Inflammatory macrophage treated with lipopolysaccharide for 1 hour (primary cell): Measurements from ENCODE around the gene GDA.

ENCODE experiments used
- DNase-seq, 2 donors: peaks; one replicate each; pipeline ENCODE4 v3.0.0-alpha.2; 2020 to 2022

The GDA gene

DNA sequence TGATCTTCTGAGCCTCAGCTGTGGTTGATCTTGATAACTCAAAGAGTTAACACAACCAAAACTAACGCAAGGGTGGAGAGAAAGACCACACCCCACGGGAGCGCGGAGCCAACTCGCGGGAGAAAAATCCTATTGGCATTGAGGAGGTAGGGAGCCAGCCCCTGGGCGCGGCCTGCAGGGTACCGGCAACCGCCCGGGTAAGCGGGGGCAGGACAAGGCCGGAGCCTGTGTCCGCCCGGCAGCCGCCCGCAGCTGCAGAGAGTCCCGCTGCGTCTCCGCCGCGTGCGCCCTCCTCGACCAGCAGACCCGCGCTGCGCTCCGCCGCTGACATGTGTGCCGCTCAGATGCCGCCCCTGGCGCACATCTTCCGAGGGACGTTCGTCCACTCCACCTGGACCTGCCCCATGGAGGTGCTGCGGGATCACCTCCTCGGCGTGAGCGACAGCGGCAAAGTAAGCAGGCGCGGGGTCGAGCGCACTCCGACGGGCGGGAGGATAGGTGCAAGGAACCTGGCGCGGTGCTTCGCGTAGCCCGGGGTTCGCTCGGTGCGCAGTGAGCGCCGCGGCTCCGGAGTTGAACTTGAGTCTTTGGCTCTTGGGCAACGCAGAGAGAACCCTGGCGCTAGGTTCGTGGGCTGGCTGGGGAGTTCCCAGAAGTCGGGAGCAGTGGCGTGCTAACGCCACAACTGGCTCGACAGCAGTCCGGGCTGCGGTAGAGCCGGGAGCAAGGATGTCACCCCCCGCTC lies at the start of gene GDA:
TSS of gene GDA (plus strand) at position 210 of the 745 bp plus-strand sequence. CDS start at position 330, 120 bp downstream.
- DNase-seq: peak; percentile 16 to 17

DNA sequence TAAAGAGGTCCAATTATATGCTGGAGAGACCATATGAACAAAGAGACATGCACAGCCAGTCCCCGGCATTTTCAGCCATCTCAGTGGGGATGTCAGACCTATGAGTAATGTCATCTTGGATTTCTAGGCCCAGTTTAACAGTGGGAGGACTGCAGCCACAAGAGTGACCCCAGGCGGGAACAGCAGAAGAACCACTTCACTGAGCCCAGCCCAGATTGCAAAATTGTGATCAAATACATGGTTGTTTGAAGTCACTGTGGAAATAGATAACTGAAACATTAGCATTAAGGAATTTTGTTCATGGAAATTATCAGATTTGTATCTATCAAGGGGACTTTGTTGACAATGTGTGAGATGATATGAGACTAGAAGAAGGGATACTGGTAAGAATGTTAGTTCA lies 46.7 kb upstream of the GDA start:
- DNase-seq: no peak

GRCh38 chr9:72113056-72113455 lies 36.2 kb upstream of the GDA start:
- DNase-seq: no peak

GRCh38 chr9:72119853-72120252 lies 29.4 kb upstream of the GDA start:
- no peak for DNase-seq

DNA sequence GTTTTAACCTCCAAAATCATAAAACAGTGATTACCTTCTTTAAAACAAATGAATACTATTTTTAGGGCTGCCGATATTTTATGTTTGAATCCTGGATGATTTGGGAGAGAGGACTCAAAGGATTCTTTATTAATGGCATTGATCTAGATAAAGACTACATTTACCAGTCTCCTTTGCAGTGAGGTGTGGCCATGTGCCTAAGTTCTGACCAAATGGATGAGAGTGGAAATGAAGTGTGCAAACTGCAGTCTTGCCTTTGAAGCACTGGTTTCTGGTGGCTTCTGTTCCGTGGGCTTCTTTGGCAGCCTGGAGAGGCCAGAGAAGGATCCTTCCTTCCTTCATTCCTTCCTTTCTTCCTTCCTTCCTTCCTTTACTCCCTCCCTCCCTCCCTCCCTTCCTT lies 24.3 kb upstream of the GDA start:
- no peak for DNase-seq

DNA sequence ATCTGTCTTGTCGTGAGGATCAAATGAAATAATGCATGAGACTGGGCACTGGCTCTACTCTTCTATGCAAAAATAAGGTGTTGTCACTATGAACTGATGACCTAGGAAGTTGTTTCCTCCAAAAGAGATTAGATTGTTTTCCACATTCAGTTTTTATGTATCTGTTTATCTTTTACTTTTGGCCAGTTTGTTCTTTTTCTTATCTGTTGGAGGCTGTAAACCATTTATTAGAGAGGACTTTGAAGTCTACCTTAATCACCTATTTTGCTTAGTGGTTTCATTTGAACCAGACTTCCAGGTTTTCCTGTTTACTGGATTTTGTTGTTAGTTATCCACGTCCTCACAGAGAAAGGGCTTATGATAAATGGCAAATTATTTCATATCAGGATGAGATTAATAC lies 21.5 kb upstream of the GDA start:
- DNase-seq: no peak

- no peak for DNase-seq
These were observed 20.7 kb upstream of the GDA start for GRCh38 chr9:72128526-72128925.

DNA sequence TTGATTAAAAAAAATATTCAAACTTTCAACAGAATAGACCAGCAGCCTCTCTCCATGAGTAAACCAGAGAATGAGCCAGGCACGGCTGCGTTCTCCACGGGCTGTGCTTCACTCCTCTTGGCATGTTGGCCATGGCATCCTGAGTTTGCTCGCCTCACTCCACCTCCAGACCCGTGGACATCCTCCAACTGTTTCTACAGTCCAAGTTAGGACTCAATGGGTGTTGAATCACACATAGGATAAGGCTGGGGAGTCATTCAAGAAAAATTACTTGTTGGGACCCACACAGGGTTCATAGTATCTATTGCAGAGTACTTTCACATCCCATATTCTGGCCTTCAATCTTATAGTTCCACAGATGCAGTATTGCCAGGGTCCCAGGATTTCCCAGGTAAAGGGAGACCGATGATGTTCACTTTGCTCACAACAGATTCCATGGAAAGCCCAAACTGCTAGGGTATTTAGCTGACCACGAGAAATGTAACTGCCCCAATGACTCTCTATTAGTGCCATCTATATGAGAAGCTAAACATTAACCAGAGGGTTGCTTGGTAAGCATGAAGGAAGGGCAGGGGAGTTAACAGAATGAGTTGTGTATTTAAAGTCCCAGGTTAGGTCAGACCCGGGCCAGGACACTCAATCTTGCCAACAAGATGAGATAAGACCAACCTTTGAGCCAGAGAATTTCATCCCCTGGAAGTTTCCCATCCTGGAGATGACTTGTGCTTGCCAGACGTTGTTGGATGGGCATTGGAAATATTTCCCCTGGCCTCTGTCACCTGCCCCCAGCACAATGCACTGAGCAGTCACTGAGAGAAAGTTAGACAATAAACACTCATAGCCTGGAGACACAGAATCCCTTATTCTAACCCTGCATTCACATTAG lies 19.7 kb upstream of the GDA start:
- DNase-seq: no peak

DNA sequence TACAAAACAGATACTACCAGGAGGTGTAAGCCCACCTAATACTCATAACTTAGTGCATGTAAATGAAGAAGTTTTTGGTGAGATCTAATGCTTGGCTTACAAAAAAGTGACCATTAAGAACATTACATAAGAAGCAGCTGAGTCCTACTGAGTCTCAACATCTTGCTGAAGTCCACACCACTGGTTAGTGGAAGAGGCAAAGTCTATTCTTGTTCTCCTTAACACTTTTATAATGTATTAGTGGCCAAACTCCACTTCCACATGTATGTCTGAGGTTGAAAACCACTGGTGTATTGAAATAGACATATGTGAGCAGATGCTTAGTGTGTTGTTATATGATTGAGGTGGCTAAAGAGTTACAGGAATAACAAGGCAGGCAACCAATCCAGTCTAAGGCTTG lies 18.9 kb upstream of the GDA start:
- DNase-seq: no peak

GRCh38 chr9:72131206-72131605 lies 18.0 kb upstream of the GDA start:
- DNase-seq: no peak

- DNase-seq: no peak
These were observed 17.2 kb upstream of the GDA start for GRCh38 chr9:72132052-72132451.

DNA sequence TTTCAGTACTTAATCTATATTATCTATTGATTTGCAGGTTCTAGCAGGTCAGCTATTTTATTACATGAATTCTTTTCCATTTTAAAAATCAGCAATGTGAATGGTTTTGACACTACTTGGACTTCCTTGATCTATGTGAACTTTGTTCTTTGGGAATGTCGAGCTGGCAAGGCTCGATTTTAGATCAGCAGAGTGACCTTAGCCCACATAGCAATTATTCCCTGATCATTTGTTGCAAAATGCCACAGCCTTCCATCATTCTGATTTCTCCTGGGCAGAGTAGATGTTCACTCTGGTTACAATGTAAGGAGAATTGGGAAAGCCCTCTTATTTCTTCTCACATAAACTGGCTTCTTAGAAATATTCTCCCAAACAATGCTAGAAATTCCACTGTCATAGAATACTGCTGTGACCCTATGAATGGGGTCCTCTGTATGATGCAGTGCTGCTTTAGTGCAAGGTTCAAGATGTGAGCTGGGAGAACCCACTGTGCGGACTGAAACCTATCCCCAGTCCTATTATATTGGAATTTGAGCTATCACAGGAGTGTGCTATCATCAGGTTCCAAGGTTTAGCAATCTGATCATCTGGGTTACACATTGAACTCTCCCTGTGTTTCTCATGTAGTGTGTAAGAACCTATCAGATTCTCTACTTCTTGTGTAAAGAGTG lies 15.7 kb upstream of the GDA start:
- no peak for DNase-seq

- no peak for DNase-seq
These were observed 14.4 kb upstream of the GDA start for GRCh38 chr9:72134801-72135200.

- DNase-seq: no peak
These were observed 11.4 kb upstream of the GDA start for GRCh38 chr9:72137697-72138365.

DNA sequence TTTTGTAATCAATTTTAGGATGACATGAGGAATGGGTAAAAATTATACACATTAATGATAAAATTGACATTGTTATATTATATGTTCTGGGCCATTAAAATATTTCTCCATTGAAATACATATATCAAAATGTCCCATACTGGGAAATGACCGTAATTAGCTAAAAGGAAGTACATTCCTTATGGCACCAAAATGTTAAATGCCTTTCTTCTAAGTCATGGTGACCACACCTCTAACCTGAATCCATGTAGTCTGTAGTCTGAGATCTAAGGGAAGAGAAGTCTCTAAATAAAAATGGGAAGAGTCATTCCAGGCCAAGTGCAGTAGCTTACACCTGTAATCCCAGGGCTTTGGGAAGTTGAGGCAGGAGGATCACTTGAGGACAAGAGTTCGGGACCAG lies 10.0 kb upstream of the GDA start:
- DNase-seq: no peak

- no peak for DNase-seq
These were observed 8.7 kb upstream of the GDA start for GRCh38 chr9:72140586-72140985.

DNA sequence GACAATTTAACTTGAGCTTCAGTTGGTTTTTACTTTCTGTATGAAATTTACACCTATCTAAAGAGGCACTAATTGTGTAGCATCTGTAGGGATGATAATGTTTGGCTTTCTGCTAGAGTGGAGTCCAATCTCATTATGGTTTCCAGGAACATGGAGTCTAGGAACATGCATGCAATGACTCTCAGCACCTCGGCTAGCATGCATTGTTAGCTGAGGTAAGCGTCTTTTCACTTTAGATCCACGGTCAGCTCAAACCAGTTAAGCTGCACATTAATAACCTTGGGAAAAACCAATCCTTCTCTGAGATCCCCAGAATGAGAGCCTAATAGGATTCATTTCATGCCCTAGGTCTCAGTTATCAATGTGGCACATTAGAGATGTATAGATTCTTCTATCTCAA lies 7.8 kb upstream of the GDA start:
- DNase-seq: no peak

- no peak for DNase-seq
These were observed 4.3 kb upstream of the GDA start for GRCh38 chr9:72144756-72145492.

- DNase-seq: no peak
These were observed 3.3 kb upstream of the GDA start for GRCh38 chr9:72145733-72146505.

GRCh38 chr9:72147676-72148075 lies 1.6 kb upstream of the GDA start:
- no peak for DNase-seq

- no peak for DNase-seq
These were observed 887 bp downstream of the GDA start for GRCh38 chr9:72150127-72150526.

DNA sequence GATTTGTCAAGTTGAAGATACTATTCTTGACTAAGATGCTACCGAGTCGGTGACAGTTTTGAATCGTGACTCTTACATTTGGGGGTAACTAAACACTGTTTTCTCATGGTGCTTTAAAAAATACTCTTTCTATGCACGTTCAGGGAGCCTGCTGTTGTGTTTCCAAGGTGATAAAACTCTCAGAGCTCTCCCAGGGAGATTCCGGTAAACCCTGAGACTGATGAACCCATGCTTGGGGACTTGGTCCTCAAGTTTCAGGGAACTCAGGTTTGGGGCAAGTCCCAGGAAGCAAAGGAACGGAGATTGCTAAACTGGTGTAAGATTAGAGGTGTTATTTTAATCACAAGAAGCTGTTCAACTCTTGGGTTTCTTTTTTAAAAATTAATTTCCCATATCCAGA lies 1.4 kb downstream of the GDA start:
- DNase-seq: no peak
